Prostate gland (tissue), 2 donors: Measurements from ENCODE around the gene CASP10. TPM values are rescaled to one million over a fixed set of nuclear protein-coding genes. Genes with fewer than 3 reads are reported as not detected.
"Not testable (repeated sequence)": the region's sequence is repeated elsewhere in the genome, so short reads cannot be mapped to it uniquely, and the experiment has no call there.

ENCODE experiments used
- DNase-seq: peaks from one replicate; pipeline ENCODE4 v3.0.0-alpha.2; 2019; ENCODE audit warnings: low spot score
- H3K27ac ChIP-seq, 2 donors: fragments of 200-600 bp; sonication (generic); 2 replicates each; pipeline ENCODE4 v1.5.1; 2017 to 2019
- H3K27me3 ChIP-seq: fragments of 200-600 bp; sonication (generic); replicated peaks from 2 replicates; pipeline ENCODE4 v1.5.1; 2019; ENCODE audit not compliant: insufficient read depth
- H3K36me3 ChIP-seq, 2 donors: fragments of 200-600 bp; sonication (generic); 1 replicate in 1 of 2; 2 replicates in 1 of 2; pipeline versions ENCODE4 v1.5.1 to v1.8.1; 2017 to 2019
- H3K4me1 ChIP-seq: fragments of 200-600 bp; sonication (generic); replicated peaks from 2 replicates; pipeline ENCODE4 v1.5.1; 2019
- H3K4me3 ChIP-seq, 2 donors: fragments of 200-600 bp; sonication (generic); 2 replicates each; pipeline ENCODE4 v1.5.1; 2017 to 2019
- H3K9me3 ChIP-seq: fragments of 200-600 bp; sonication (generic); 2 replicates; pipeline ENCODE4 v1.5.1; 2017
- POLR2A ChIP-seq: fragments of 450-650 bp; IDR thresholded peaks from one replicate; pipeline ENCODE4 v1.6.1; 2016; ENCODE audit warnings: antibody characterized with exemption, mild to moderate bottlenecking
- POLR2AphosphoS5 ChIP-seq: sonication (generic); formaldehyde crosslinking; IDR thresholded peaks from one replicate; pipeline ENCODE4 v1.6.1; 2017; ENCODE audit warnings: antibody characterized with exemption
- WGBS: methylation state at CpG from one replicate; pipeline ENCODE4 v1.1.5; 2018; 5-methylcytosine and 5-hydroxymethylcytosine counted together
- intact Hi-C: fragments of 100-400 bp; cut with DNase I; formaldehyde crosslinking; loops from one replicate; pipeline ENCODE4 v1.14.2; 2022
- total RNA-seq, 2 donors: library from RNA; depleted of rRNA; stranded (reverse); fragments of >200 nt; gene quantifications; one replicate each; pipeline ENCODE4 v1.1.0, GENCODE V29; 2016
- TF ChIP-seq, protein P1 (sequence below), 4 experiments: fragments of 200-600 bp in 2 of 4; fragments of 450-650 bp in 2 of 4; sonication (generic) in 2 of 4; IDR thresholded peaks; 1 replicate in 3 of 4; 2 replicates in 1 of 4; pipeline ENCODE4 v1.5.1; 2016 to 2019; ENCODE audit warnings: antibody characterized with exemption in 4 of 4, mild to moderate bottlenecking in 2 of 4, moderate library complexity in 2 of 4

CASP10 gene
- total RNA-seq, 2 donors from 2014 or later: 1.7 to 9.8 TPM

DNA sequence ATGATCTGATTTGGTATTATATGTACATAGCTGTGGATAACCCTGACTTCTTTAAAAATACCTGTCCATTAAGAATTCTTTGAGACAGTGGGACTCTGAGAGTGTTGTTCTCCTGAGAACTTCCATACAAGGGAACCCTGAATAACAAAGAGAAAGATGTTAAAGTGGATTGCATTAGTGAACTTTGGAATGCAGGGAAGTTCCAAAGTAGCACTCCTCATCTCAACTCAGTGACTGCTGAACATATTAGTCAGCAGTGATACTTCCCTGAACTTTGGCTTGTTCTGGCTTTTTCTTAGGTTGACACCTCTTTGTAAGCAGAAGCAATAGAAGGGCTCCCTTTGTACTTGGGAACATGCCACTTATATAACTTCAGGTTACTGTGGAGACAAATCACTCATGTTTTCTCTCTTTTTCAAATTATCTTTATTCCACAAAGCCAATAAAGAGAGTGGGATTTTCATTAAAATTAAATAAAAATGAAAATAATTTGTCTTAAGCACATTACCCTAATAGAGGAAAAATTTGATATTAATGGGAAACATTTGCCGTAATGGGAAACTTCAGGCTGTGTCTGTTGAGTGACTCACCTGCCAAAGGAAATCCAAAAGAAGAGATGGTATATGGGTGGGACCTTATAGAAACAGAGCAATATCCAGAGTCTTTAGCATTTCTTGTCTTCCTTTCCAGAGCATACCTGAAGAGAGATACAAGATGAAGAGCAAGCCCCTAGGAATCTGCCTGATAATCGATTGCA, 33.7 kb upstream of the CASP10 start:
- no peak for DNase-seq
- Histone ChIP-seq H3K27ac (peak overlapping the region; percentile 42 to 43), H3K36me3 (no peaks in the 10 kb centered on the region)

DNA sequence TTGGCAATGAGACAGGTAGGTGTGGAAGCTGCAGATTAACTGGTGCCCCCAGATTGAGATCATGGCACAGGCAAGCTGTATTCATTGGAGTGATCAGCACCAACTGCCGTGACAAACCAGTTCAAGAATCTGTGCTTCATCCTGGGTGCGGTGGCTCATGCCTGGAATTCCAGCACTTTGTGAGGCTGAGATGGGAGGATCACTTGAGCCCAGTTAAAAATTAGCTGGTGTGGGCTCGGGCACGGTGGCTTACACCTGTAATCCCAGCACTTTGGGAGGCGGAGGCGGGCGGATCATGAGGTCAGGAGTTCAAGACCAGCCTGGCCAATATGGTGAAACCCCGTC, 33.1 kb upstream of the CASP10 start:
- H3K9me3 ChIP-seq, H3K27me3 ChIP-seq, H3K4me1 ChIP-seq, DNase-seq, H3K36me3 ChIP-seq, H3K4me3 ChIP-seq: not testable (repeated sequence)
- intact Hi-C loops: loop anchor here (10.0 kb wide), 2 partner anchors 185 to 255 kb away; partner anchors contain the start of gene ORC2
- H3K27ac ChIP-seq: peak overlapping the region in 1 of 2 donors; percentile 43
- WGBS: 90% methylated on average over 8 of the region's 8 CpGs

More for the DNA sequence above, 33.7 kb upstream of the CASP10 start:
- TF ChIP-seq POLR2A: no peak
- peak; percentile 19 for TF ChIP-seq POLR2AphosphoS5
- TF ChIP-seq, protein P1, sequence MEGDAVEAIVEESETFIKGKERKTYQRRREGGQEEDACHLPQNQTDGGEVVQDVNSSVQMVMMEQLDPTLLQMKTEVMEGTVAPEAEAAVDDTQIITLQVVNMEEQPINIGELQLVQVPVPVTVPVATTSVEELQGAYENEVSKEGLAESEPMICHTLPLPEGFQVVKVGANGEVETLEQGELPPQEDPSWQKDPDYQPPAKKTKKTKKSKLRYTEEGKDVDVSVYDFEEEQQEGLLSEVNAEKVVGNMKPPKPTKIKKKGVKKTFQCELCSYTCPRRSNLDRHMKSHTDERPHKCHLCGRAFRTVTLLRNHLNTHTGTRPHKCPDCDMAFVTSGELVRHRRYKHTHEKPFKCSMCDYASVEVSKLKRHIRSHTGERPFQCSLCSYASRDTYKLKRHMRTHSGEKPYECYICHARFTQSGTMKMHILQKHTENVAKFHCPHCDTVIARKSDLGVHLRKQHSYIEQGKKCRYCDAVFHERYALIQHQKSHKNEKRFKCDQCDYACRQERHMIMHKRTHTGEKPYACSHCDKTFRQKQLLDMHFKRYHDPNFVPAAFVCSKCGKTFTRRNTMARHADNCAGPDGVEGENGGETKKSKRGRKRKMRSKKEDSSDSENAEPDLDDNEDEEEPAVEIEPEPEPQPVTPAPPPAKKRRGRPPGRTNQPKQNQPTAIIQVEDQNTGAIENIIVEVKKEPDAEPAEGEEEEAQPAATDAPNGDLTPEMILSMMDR (IDR thresholded peaks at IDR 0.05): no peak
- 88% methylated on average over 2 of the region's 2 CpGs for WGBS
- intact Hi-C loops: no loop called here
- Histone ChIP-seq H3K27me3 (no peaks in the 10 kb centered on the region), H3K9me3 (no peaks in the 10 kb centered on the region), H3K4me3 (no peak overlapping the region), H3K4me1 (no peaks in the 10 kb centered on the region)

DNA sequence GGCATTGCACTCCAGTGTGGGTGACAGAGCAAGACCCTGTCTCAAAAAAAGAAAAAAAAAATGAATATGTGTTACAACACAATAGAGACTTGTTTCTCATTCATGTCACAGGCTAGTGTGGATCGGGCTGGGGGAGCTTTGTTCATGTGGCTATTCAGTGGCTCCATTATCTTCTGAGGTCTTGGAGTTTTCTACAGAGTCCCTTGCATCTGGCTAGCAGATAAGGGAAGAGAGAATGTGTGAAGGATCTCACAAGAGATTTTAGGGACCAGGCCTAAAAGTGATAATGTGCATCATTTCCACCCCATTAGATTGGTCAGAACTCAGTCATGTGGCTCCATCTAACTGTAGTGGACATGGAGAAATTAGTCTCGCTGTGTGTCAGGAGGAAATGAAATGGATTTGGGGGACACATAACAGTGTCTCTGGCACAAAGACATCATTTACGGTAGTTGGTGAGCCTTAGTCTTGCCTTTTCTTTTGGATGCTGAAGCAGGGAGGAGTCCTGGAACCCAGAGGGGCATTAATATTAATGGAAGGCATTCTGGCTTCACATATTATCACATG, 32.4 kb upstream of the CASP10 start:
- no peaks in the 10 kb centered on the region for H3K9me3 ChIP-seq
- intact Hi-C loops: loop anchor here (10.0 kb wide), 2 partner anchors 186 to 256 kb away; partner anchors contain the start of gene ORC2
- no peaks in the 10 kb centered on the region for H3K4me1 ChIP-seq
- H3K27me3 ChIP-seq: no peaks in the 10 kb centered on the region
- no peak for DNase-seq
- 92% methylated on average over 3 of the region's 3 CpGs for WGBS
- H3K27ac ChIP-seq: peak overlapping the region; percentile 30 to 48
- no peak overlapping the region for H3K4me3 ChIP-seq
- no peaks in the 10 kb centered on the region for H3K36me3 ChIP-seq
- no peak for TF ChIP-seq POLR2A
- no peak for TF ChIP-seq POLR2AphosphoS5
- TF ChIP-seq, protein P1 (IDR thresholded peaks at IDR 0.05): no peak

DNA sequence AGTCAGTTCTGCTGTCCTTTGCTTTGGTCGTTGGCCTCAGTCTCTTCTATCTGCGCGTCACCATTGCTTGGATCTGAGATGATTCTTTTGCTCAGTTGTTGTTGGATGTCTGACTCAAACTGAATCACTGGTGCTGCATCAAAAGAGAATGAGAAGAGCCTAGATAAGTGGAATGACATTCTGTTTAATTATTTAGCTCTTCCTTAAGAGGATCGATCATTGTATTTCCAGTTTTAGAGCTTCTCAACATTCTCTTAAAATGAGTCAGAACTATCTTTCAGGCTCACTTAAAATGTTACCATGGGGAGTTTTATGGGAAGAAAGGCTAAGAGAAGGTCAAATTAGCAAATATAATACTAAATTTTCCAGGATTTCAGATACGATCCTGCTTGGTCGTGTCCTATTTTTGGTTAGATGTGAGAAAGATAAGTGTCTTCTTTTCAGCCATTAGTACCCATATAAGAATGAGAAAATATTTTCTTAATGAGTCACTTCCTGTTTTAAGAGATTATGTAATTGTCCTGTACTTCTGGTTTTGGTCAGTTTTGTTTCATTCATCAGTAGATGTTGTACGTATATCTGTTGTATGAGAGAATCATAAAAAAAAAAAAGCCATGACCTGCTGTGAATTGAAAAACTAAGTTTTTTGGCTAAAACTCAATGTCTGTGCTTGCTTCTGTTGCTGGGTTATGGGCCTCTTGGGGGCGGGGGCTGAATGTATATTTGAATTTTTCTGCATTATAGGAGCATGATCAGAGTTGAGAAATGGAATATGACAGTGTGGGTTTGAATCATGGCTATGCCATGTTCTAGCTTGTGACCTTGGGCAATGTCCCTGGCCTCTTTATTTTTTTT, 31.6 kb upstream of the CASP10 start:
- WGBS: 43% methylated on average over 8 of the region's 8 CpGs
- H3K9me3 ChIP-seq: no peaks in the 10 kb centered on the region
- no peak overlapping the region for H3K4me3 ChIP-seq
- no peaks in the 10 kb centered on the region for H3K27me3 ChIP-seq
- DNase-seq: no peak
- intact Hi-C loops: loop anchor here (10.0 kb wide), 2 partner anchors 187 to 257 kb away; partner anchors contain the start of gene ORC2
- TF ChIP-seq, protein P1 (IDR thresholded peaks at IDR 0.05): no peak
- no peak for TF ChIP-seq POLR2AphosphoS5
- no peak for TF ChIP-seq POLR2A
- no peaks in the 10 kb centered on the region for H3K4me1 ChIP-seq
- H3K36me3 ChIP-seq: no peaks in the 10 kb centered on the region
- H3K27ac ChIP-seq: peak overlapping the region; percentile 30 to 48

DNA sequence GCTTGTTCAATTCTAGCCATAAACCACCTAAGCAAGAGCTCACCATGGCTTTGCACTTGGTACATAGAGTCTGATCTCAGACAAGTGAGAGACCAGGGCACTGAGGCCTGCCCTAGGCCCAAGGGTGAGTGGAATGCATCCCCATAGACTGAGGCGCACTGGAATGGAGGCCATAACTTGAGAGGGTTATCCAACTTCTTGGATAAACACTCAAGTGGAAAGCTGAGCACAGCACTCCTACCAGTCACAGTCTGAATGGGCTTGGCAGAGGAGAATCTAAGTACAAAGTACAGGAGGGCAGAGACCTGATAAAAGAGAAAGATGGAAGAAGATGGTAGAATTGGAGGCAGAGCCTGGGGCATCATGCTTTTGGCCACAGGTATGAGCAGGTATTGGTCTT, 30.4 kb upstream of the CASP10 start:
- WGBS: 100% methylated on average over 1 of the region's 1 CpG
- intact Hi-C loops: loop anchor here (10.0 kb wide), 2 partner anchors 188 to 258 kb away; partner anchors contain the start of gene ORC2
- H3K4me1 ChIP-seq: no peaks in the 10 kb centered on the region
- no peaks in the 10 kb centered on the region for H3K9me3 ChIP-seq
- no peaks in the 10 kb centered on the region for H3K36me3 ChIP-seq
- no peak for TF ChIP-seq POLR2AphosphoS5
- TF ChIP-seq, protein P1 (IDR thresholded peaks at IDR 0.05): no peak
- no peak for TF ChIP-seq POLR2A
- no peak overlapping the region for H3K27ac ChIP-seq
- H3K4me3 ChIP-seq: no peak overlapping the region
- no peaks in the 10 kb centered on the region for H3K27me3 ChIP-seq
- no peak for DNase-seq
